ENCODE data around the gene SUMO4. TPM values are rescaled to one million over a fixed set of nuclear protein-coding genes. Genes with fewer than 3 reads are reported as not detected.
A peak's percentile ranks its signal among the peaks of the same experiment; 100 is the strongest.
"Not testable (repeated sequence)": the region's sequence is repeated elsewhere in the genome, so short reads cannot be mapped to it uniquely, and the experiment has no call there.

The SUMO4 gene
- total RNA-seq, 3 donors from 2014 or later: 1.7 to 3.6 (median 2.7) TPM

DNA sequence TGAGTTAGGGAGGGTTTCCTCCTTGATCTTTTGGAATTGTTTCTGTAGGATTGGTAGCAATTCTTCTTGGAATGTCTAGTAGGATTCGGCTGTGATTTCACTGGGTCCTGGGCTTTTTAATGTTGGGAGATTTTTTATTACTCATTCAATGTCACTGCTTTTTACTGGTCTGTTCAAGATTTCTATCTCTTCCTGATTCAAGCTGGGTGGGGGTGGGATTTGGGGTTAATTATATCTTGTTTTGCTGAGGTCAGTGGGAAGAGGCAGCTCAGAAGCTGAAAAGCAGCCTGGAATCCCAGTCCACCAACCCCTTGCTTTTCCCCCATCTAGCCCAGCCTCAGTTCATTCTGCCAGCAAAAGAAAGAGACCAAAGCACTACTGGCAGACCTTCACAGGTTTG is 39.6 kb downstream of the SUMO4 start:
- ATAC-seq (no peak), DNase-seq (no peak)
- Histone ChIP-seq H3K36me3 (ENCODE audit: low read depth) (no peaks in the 10 kb centered on the region), H3K4me1 (ENCODE audit: low read depth) (no peaks in the 10 kb centered on the region), H3K9me3 (no peaks in the 10 kb centered on the region), H3K4me3 (no peak overlapping the region)
- TF ChIP-seq, protein P1, sequence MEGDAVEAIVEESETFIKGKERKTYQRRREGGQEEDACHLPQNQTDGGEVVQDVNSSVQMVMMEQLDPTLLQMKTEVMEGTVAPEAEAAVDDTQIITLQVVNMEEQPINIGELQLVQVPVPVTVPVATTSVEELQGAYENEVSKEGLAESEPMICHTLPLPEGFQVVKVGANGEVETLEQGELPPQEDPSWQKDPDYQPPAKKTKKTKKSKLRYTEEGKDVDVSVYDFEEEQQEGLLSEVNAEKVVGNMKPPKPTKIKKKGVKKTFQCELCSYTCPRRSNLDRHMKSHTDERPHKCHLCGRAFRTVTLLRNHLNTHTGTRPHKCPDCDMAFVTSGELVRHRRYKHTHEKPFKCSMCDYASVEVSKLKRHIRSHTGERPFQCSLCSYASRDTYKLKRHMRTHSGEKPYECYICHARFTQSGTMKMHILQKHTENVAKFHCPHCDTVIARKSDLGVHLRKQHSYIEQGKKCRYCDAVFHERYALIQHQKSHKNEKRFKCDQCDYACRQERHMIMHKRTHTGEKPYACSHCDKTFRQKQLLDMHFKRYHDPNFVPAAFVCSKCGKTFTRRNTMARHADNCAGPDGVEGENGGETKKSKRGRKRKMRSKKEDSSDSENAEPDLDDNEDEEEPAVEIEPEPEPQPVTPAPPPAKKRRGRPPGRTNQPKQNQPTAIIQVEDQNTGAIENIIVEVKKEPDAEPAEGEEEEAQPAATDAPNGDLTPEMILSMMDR (IDR thresholded peaks at IDR 0.05): no peak
- intact Hi-C loops (cut with DNase I, micrococcal nuclease): no loop called here

DNA sequence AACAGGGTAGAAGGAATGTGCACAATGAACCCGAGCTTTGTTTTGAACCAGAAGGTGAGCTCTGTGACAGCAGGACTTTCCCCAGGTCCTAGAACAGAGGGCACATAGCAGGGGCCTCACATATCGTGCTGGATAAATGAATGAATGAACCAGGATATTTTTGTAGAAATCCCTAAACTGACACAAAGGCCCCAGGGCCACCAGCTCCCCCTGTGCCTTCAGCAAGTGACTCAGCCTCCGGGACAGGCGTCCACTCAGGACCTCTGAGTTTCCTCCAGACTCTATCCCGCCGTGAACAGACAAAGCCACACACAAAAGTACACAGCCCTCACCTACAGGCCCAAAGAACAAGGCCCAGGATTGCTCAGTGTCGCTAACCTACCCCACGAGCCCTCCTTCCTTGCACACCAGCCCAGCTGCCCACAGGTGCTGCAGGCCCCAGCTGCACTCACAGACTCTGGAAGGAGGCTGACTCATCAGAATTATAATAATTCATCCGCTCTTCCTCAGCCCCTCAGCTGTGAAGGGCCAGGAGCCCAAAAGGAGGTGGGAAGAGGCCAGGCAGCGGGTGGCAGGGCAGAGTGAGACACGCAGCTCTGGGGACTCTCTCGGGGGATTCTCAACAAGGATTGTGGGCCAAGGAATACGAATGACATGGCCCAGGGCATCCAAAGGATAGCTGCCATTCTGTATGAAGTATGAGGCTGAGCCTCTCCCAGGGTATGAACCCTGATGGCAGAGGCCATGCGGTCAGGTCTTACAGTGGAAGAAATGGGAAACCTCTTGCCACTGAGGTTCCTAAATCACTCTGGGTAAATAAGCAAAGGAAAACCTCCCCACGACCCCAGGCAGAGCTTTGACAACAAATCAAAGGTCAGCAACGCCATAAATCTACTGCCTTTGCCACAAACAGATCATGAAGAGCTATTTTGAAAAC is 40.9 kb downstream of the SUMO4 start:
- H3K9me3 ChIP-seq: no peaks in the 10 kb centered on the region
- DNase-seq (no peak), ATAC-seq (no peak)
- H3K36me3 ChIP-seq (ENCODE audit: low read depth): no peaks in the 10 kb centered on the region
- TF ChIP-seq, protein P1 (IDR thresholded peaks at IDR 0.05): no peak
- no peak overlapping the region for H3K4me3 ChIP-seq
- H3K4me1 ChIP-seq (ENCODE audit: low read depth): no peaks in the 10 kb centered on the region
- intact Hi-C loops (cut with DNase I, micrococcal nuclease): no loop called here

DNA sequence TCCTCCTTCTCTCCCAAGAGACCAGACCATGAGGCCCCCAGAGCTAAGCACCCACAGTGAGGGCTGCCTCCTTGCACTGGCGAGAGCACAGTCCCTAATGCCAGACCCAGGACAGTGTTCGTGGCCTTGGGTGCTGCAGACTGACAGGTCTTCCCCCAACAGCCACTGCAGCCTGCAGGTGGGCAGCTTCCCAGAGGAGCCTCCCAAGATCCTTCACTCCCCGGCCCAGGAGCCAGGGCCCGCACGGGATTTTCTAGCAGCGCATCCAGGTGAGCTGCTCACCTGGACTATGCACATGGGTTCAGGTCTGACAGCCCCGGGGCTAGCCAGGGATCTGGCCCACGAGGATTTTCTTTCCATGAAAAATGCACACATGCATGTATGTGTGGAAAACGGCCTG is 41.7 kb downstream of the SUMO4 start:
- intact Hi-C loops (cut with DNase I, micrococcal nuclease): no loop called here

DNA sequence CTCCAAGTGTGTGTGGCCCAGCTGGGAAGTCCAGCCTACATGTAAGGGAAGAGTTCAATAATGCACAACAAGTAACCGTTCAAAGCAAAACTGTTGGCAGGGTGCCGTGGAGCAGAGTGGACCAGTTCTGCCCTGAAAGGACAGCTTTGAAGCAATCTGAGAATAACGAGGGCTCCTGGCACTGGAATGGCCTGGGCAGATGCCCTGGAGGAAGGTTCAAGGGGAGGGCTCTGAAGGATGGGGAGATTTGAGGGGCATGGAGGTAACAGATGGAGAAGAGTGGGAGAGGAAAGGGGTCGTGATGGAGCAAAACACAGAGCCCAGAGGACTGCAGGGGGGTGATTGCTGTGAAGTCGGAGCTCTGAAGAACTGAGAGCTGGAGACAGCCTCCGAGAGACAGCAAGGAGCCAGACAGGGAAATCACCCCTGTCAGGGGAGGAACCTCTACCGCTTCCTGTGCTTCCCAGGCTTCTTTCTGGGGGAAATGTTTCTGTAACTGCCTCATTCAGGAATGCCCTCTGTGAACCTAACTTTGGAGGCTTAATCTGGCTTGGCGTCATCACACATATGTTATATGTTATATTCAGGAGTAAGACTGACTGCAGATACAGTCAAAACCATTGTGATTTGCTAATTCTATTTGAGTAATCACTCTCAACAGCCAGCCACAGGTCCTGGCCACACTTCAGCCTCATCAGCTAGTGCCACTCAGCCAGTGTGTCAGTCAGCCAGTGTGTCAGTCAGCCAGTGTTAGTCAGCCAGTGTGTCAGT is 43.5 kb downstream of the SUMO4 start:
- Histone ChIP-seq H3K36me3 (ENCODE audit: low read depth) (no peaks in the 10 kb centered on the region), H3K4me1 (ENCODE audit: low read depth) (no peaks in the 10 kb centered on the region), H3K9me3 (no peaks in the 10 kb centered on the region), H3K4me3 (no peak overlapping the region)
- TF ChIP-seq, protein P1 (IDR thresholded peaks at IDR 0.05): no peak
- DNase-seq (no peak), ATAC-seq (no peak)
- intact Hi-C loops (cut with DNase I, micrococcal nuclease): no loop called here

More for the DNA sequence above, 41.7 kb downstream of the SUMO4 start:
- TF ChIP-seq, protein P1 (IDR thresholded peaks at IDR 0.05): no peak
- DNase-seq: no peak
- H3K4me3 ChIP-seq: no peak overlapping the region
- no peaks in the 10 kb centered on the region for H3K9me3 ChIP-seq
- H3K36me3 ChIP-seq (ENCODE audit: low read depth): no peaks in the 10 kb centered on the region
- peak; percentile 17 for ATAC-seq
- H3K4me1 ChIP-seq (ENCODE audit: low read depth): no peaks in the 10 kb centered on the region

DNA sequence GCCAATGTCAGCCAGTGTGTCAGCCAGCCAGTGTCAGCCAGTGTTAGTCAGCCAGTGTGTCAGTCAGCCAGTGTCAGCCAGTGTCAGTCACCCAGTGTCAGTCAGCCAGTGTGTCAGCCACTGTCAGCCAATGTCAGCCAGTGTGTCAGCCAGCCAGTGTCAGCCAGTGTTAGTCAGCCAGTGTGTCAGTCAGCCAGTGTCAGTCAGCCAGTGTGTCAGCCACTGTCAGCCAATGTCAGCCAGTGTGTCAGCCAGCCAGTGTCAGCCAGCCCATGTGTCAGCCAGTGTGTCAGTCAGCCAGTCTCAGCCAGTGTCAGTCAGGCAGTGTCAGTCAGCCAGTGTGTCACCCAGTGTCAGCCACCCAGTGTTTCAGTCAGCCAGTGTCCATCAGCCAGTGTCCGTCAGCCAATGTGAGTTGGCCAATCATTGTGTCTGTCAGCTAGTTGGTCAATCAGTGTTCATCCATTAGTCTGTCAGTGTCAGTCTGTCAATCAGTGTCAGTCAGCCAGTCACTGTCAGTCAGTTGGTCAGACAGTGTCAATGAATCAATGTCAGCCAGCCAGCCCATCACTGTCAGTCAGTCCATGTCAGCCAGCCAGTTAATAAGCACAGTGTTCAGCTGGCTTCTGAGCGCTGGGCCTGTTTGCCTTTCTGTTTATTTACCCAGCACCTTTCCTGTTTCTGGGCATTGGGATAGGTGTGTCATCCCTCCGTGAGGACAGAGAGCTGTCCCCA is 44.5 kb downstream of the SUMO4 start:
- H3K36me3 ChIP-seq (ENCODE audit: low read depth); H3K4me3 ChIP-seq; H3K4me1 ChIP-seq (ENCODE audit: low read depth); DNase-seq; H3K9me3 ChIP-seq; intact Hi-C loops (cut with DNase I, micrococcal nuclease): not testable (repeated sequence)
- peak; percentile 43 for ATAC-seq
